HepG2 (cell line): ENCODE results near the gene ICAM2. TPM values are rescaled to one million over a fixed set of nuclear protein-coding genes. Genes with fewer than 3 reads are reported as not detected.
A peak's percentile ranks its signal among the peaks of the same experiment; 100 is the strongest.

Experiments
- CREM ChIP-seq, 2 experiments: sonication (generic) in 1 of 2; formaldehyde crosslinking in 1 of 2; IDR thresholded peaks; 2 replicates each; pipeline versions ENCODE4 v1.4.0 to v1.6.1; 2016 to 2020; ENCODE audit warnings: antibody characterized with exemption in 1 of 2, mild to moderate bottlenecking in 1 of 2, missing genetic modification reagents in 1 of 2
- KLF13 ChIP-seq: sonication (generic); formaldehyde crosslinking; IDR thresholded peaks from 2 replicates; pipeline ENCODE4 v1.4.0; 2020; ENCODE audit warnings: mild to moderate bottlenecking, missing genetic modification reagents
- NFE2L2 ChIP-seq: fragments of 150-350 bp; IDR thresholded peaks from 2 replicates; pipeline ENCODE4 v1.6.1; 2014; ENCODE audit warnings: low read length
- NRL ChIP-seq: sonication (generic); formaldehyde crosslinking; IDR thresholded peaks from 2 replicates; pipeline ENCODE4 v1.5.0; 2020; ENCODE audit warnings: missing genetic modification reagents, mild to moderate bottlenecking, moderate library complexity, borderline replicate concordance
- POGZ ChIP-seq: sonication (generic); formaldehyde crosslinking; IDR thresholded peaks from 2 replicates; pipeline ENCODE4 v1.4.0; 2020; ENCODE audit warnings: mild to moderate bottlenecking, missing genetic modification reagents
- POLR2AphosphoS5 ChIP-seq: IDR thresholded peaks from 2 replicates; pipeline ENCODE4 v1.6.1; 2012; ENCODE audit warnings: low read depth, low read length
- SETDB1 ChIP-seq: sonication (generic); formaldehyde crosslinking; IDR thresholded peaks from 2 replicates; pipeline ENCODE4 v1.5.1; 2020; ENCODE audit warnings: missing genetic modification reagents, mild to moderate bottlenecking, borderline replicate concordance
- ZMYM3 ChIP-seq: sonication (generic); formaldehyde crosslinking; IDR thresholded peaks from 2 replicates; pipeline ENCODE4 v1.5.1; 2020; ENCODE audit warnings: mild to moderate bottlenecking, missing genetic modification reagents
- ZNF317 ChIP-seq: sonication (generic); formaldehyde crosslinking; IDR thresholded peaks from 2 replicates; pipeline ENCODE4 v1.5.0; 2020; ENCODE audit warnings: mild to moderate bottlenecking, missing genetic modification reagents
- ZNF441 ChIP-seq: sonication (generic); formaldehyde crosslinking; IDR thresholded peaks from 2 replicates; pipeline ENCODE4 v1.7.0; 2021; ENCODE audit warnings: missing genetic modification reagents, borderline replicate concordance
- polyA plus RNA-seq, 8 experiments: library from polyadenylated mRNA; depleted of rRNA in 3 of 8; stranded (reverse) in 7 of 8; unstranded in 1 of 8; fragments of >200 nt; fragmentation: Illumina TruSeq in 4 of 8; extraction: Trizol in 4 of 8; gene quantifications; 2 replicates each; pipeline versions ENCODE4 v1.2.1 to v1.2.3, GENCODE V29; 2011 to 2016; ENCODE audit warnings: low read depth in 4 of 8, missing spikeins in 1 of 8, mixed read lengths in 1 of 8; ENCODE audit not compliant: insufficient read depth in 1 of 8
- total RNA-seq, 5 experiments: library from RNA; depleted of rRNA; stranded (reverse); fragments of >200 nt; fragmentation: Illumina TruSeq; extraction: Trizol; gene quantifications; 2 replicates each; pipeline ENCODE4 v1.2.3, GENCODE V29; 2016; ENCODE audit warnings: low read depth in 1 of 5
- TF ChIP-seq, protein P1 (sequence below): sonication (generic); formaldehyde crosslinking; IDR thresholded peaks from 2 replicates; pipeline ENCODE4 v1.5.1; 2020; ENCODE audit warnings: mild to moderate bottlenecking, missing genetic modification reagents, moderate library complexity
- TF ChIP-seq, protein P2 (sequence below): sonication (generic); formaldehyde crosslinking; IDR thresholded peaks from 2 replicates; pipeline ENCODE4 v1.5.0; 2020; ENCODE audit warnings: mild to moderate bottlenecking, missing genetic modification reagents
- TF ChIP-seq, protein P3 (sequence below): sonication (generic); formaldehyde crosslinking; IDR thresholded peaks from 2 replicates; pipeline ENCODE4 v1.4.0; 2020; ENCODE audit warnings: missing genetic modification reagents
- TF ChIP-seq, protein P4 (sequence below): sonication (generic); formaldehyde crosslinking; IDR thresholded peaks from 2 replicates; pipeline ENCODE4 v1.4.0; 2020; ENCODE audit warnings: mild to moderate bottlenecking, missing genetic modification reagents
- TF ChIP-seq, protein P5 (sequence below): sonication (generic); formaldehyde crosslinking; IDR thresholded peaks from 2 replicates; pipeline ENCODE4 v1.9.0; 2021; ENCODE audit warnings: missing genetic modification reagents, borderline replicate concordance
- TF ChIP-seq, protein P6 (sequence below): sonication (generic); formaldehyde crosslinking; IDR thresholded peaks from 2 replicates; pipeline ENCODE4 v1.5.1; 2020; ENCODE audit warnings: missing genetic modification reagents, mild to moderate bottlenecking, borderline replicate concordance

Gene ICAM2
- total and polyA plus RNA-seq, 2 of the 13 experiments (the other 11 are each of a cell fraction or from before 2014, with no cell fraction given) = 10.9 to 20.8 TPM

DNA sequence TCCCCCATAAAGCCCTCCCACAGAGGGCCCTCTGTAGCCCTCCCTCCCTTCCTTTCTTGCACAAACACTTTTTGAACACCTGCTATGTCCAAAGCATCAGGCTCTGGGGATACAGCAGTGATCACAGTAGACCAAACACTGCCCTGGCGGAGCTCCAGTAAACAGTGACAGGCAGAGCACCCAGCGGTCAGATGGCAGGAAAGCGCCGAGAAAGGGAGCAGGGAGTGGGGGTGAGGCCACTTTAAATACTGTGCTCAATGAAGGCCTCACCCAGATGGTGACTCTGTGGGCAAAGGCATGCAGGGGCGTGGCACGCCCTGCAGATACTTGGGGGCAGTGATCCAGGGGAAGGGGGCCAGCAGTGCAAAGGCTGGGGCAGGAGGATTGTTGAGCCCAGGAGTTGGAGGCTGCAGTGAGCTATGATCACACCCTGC, 14.7 kb downstream of the ICAM2 start (continued):
- TF ChIP-seq, protein P1, sequence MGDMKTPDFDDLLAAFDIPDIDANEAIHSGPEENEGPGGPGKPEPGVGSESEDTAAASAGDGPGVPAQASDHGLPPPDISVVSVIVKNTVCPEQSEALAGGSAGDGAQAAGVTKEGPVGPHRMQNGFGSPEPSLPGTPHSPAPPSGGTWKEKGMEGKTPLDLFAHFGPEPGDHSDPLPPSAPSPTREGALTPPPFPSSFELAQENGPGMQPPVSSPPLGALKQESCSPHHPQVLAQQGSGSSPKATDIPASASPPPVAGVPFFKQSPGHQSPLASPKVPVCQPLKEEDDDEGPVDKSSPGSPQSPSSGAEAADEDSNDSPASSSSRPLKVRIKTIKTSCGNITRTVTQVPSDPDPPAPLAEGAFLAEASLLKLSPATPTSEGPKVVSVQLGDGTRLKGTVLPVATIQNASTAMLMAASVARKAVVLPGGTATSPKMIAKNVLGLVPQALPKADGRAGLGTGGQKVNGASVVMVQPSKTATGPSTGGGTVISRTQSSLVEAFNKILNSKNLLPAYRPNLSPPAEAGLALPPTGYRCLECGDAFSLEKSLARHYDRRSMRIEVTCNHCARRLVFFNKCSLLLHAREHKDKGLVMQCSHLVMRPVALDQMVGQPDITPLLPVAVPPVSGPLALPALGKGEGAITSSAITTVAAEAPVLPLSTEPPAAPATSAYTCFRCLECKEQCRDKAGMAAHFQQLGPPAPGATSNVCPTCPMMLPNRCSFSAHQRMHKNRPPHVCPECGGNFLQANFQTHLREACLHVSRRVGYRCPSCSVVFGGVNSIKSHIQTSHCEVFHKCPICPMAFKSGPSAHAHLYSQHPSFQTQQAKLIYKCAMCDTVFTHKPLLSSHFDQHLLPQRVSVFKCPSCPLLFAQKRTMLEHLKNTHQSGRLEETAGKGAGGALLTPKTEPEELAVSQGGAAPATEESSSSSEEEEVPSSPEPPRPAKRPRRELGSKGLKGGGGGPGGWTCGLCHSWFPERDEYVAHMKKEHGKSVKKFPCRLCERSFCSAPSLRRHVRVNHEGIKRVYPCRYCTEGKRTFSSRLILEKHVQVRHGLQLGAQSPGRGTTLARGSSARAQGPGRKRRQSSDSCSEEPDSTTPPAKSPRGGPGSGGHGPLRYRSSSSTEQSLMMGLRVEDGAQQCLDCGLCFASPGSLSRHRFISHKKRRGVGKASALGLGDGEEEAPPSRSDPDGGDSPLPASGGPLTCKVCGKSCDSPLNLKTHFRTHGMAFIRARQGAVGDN (CRISPR knock-in tag) = no peak
- TF ChIP-seq ZNF317 = no peak
- TF ChIP-seq KLF13 (CRISPR knock-in tag) = no peak
- TF ChIP-seq, protein P2, sequence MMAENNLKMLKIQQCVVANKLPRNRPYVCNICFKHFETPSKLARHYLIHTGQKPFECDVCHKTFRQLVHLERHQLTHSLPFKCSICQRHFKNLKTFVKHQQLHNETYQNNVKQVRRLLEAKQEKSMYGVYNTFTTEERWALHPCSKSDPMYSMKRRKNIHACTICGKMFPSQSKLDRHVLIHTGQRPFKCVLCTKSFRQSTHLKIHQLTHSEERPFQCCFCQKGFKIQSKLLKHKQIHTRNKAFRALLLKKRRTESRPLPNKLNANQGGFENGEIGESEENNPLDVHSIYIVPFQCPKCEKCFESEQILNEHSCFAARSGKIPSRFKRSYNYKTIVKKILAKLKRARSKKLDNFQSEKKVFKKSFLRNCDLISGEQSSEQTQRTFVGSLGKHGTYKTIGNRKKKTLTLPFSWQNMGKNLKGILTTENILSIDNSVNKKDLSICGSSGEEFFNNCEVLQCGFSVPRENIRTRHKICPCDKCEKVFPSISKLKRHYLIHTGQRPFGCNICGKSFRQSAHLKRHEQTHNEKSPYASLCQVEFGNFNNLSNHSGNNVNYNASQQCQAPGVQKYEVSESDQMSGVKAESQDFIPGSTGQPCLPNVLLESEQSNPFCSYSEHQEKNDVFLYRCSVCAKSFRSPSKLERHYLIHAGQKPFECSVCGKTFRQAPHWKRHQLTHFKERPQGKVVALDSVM = peak; percentile 90
- TF ChIP-seq, protein P3, sequence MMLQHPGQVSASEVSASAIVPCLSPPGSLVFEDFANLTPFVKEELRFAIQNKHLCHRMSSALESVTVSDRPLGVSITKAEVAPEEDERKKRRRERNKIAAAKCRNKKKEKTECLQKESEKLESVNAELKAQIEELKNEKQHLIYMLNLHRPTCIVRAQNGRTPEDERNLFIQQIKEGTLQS = no peak
- TF ChIP-seq NRL (CRISPR knock-in tag) = no peak
- 0 out of 2 replicates have a peak, but pooled peaks have one; percentile 38 for TF ChIP-seq POGZ (CRISPR knock-in tag)
- peak; percentile 80; the same call in 1 of the 2 replicates for TF ChIP-seq ZMYM3 (CRISPR knock-in tag)
- TF ChIP-seq, protein P4, sequence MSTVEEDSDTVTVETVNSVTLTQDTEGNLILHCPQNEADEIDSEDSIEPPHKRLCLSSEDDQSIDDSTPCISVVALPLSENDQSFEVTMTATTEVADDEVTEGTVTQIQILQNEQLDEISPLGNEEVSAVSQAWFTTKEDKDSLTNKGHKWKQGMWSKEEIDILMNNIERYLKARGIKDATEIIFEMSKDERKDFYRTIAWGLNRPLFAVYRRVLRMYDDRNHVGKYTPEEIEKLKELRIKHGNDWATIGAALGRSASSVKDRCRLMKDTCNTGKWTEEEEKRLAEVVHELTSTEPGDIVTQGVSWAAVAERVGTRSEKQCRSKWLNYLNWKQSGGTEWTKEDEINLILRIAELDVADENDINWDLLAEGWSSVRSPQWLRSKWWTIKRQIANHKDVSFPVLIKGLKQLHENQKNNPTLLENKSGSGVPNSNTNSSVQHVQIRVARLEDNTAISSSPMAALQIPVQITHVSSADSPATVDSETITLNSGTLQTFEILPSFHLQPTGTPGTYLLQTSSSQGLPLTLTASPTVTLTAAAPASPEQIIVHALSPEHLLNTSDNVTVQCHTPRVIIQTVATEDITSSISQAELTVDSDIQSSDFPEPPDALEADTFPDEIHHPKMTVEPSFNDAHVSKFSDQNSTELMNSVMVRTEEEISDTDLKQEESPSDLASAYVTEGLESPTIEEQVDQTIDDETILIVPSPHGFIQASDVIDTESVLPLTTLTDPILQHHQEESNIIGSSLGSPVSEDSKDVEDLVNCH (CRISPR knock-in tag) = no peak
- no peak for TF ChIP-seq POLR2AphosphoS5
- TF ChIP-seq CREM (IDR thresholded peaks at IDR 0.05) = no peak
- TF ChIP-seq CREM (CRISPR knock-in tag; IDR thresholded peaks at IDR 0.05) = no peak
- TF ChIP-seq, protein P5, sequence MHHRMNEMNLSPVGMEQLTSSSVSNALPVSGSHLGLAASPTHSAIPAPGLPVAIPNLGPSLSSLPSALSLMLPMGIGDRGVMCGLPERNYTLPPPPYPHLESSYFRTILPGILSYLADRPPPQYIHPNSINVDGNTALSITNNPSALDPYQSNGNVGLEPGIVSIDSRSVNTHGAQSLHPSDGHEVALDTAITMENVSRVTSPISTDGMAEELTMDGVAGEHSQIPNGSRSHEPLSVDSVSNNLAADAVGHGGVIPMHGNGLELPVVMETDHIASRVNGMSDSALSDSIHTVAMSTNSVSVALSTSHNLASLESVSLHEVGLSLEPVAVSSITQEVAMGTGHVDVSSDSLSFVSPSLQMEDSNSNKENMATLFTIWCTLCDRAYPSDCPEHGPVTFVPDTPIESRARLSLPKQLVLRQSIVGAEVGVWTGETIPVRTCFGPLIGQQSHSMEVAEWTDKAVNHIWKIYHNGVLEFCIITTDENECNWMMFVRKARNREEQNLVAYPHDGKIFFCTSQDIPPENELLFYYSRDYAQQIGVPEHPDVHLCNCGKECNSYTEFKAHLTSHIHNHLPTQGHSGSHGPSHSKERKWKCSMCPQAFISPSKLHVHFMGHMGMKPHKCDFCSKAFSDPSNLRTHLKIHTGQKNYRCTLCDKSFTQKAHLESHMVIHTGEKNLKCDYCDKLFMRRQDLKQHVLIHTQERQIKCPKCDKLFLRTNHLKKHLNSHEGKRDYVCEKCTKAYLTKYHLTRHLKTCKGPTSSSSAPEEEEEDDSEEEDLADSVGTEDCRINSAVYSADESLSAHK (CRISPR knock-in tag) = no peak
- TF ChIP-seq, protein P6, sequence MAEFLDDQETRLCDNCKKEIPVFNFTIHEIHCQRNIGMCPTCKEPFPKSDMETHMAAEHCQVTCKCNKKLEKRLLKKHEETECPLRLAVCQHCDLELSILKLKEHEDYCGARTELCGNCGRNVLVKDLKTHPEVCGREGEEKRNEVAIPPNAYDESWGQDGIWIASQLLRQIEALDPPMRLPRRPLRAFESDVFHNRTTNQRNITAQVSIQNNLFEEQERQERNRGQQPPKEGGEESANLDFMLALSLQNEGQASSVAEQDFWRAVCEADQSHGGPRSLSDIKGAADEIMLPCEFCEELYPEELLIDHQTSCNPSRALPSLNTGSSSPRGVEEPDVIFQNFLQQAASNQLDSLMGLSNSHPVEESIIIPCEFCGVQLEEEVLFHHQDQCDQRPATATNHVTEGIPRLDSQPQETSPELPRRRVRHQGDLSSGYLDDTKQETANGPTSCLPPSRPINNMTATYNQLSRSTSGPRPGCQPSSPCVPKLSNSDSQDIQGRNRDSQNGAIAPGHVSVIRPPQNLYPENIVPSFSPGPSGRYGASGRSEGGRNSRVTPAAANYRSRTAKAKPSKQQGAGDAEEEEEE = no peak
- TF ChIP-seq NFE2L2 = no peak
- TF ChIP-seq ZNF441 (CRISPR knock-in tag) = no peak
- no peak for TF ChIP-seq SETDB1
